GM23248 (cell line): ENCODE measurements around the gene CREB5. TPM values are rescaled to one million over a fixed set of nuclear protein-coding genes. Genes with fewer than 3 reads are reported as not detected.

ENCODE experiments used
- DNase-seq: peaks from one replicate; pipeline ENCODE4 v3.0.0-alpha.2; 2015
- H2AFZ ChIP-seq: fragments of 200-600 bp; sonication (generic); 2 replicates; pipeline ENCODE4 v1.6.1; 2016; ENCODE audit warnings: antibody characterized with exemption
- H3F3A ChIP-seq: fragments of 200-600 bp; sonication (generic); 2 replicates; pipeline ENCODE4 v1.6.1; 2016; ENCODE audit warnings: mild to moderate bottlenecking, antibody characterized with exemption, mixed run types; ENCODE audit not compliant: insufficient read depth
- H3K27ac ChIP-seq: fragments of 200-600 bp; sonication (generic); 2 replicates; pipeline ENCODE4 v1.5.1; 2016; ENCODE audit warnings: mild to moderate bottlenecking
- H3K27me3 ChIP-seq: fragments of 200-600 bp; sonication (generic); replicated peaks from 2 replicates; pipeline ENCODE4 v1.6.1; 2016; ENCODE audit warnings: mild to moderate bottlenecking; ENCODE audit not compliant: insufficient read depth
- H3K36me3 ChIP-seq: fragments of 200-600 bp; sonication (generic); 2 replicates; pipeline ENCODE4 v1.6.1; 2016; ENCODE audit warnings: low read depth, mild to moderate bottlenecking
- H3K4me1 ChIP-seq: fragments of 200-600 bp; sonication (generic); 2 replicates; pipeline ENCODE4 v1.6.1; 2016; ENCODE audit warnings: mild to moderate bottlenecking; ENCODE audit not compliant: insufficient read depth
- H3K4me2 ChIP-seq: fragments of 200-600 bp; sonication (generic); one replicate; pipeline ENCODE4 v1.6.1; 2016; ENCODE audit warnings: mild to moderate bottlenecking; ENCODE audit not compliant: unreplicated experiment
- H3K4me3 ChIP-seq: fragments of 200-600 bp; sonication (generic); 2 replicates; pipeline ENCODE4 v1.5.1; 2016; ENCODE audit warnings: mild to moderate bottlenecking
- H3K79me2 ChIP-seq: fragments of 200-600 bp; sonication (generic); 2 replicates; pipeline ENCODE4 v1.6.1; 2016; ENCODE audit warnings: mild to moderate bottlenecking; ENCODE audit not compliant: insufficient read depth
- H3K9ac ChIP-seq: fragments of 200-600 bp; sonication (generic); 2 replicates; pipeline ENCODE4 v1.6.1; 2016; ENCODE audit warnings: mild to moderate bottlenecking
- H3K9me2 ChIP-seq: fragments of 200-600 bp; sonication (generic); 2 replicates; pipeline ENCODE4 v1.6.1; 2016; ENCODE audit warnings: mixed run types, mild to moderate bottlenecking, moderate library complexity; ENCODE audit not compliant: insufficient read depth
- H3K9me3 ChIP-seq: fragments of 200-600 bp; sonication (generic); one replicate; pipeline ENCODE4 v1.6.1; 2017; ENCODE audit warnings: low read depth
- H4K20me1 ChIP-seq: fragments of 200-600 bp; sonication (generic); 2 replicates; pipeline ENCODE4 v1.6.0; 2016; ENCODE audit not compliant: insufficient read depth
- EZH2 ChIP-seq: fragments of 200-600 bp; sonication (generic); IDR thresholded peaks from 2 replicates; pipeline ENCODE4 v1.6.1; 2018; ENCODE audit warnings: antibody characterized with exemption, mild to moderate bottlenecking; ENCODE audit not compliant: insufficient read depth, poor library complexity, severe bottlenecking
- EZH2phosphoT487 ChIP-seq: fragments of 200-600 bp; sonication (generic); IDR thresholded peaks from 2 replicates; pipeline ENCODE4 v1.6.1; 2018; ENCODE audit warnings: antibody characterized with exemption, moderate library complexity, mild to moderate bottlenecking, low read depth; ENCODE audit not compliant: insufficient read depth
- WGBS, 2 experiments: methylation state at CpG; one replicate each; pipeline ENCODE4 v1.1.6; 2015 to 2017; ENCODE audit warnings: low lambda C conversion rate in 2 of 2, low coverage in 1 of 2; ENCODE audit errors: missing lambda C conversion rate in 2 of 2; 5-methylcytosine and 5-hydroxymethylcytosine counted together
- in situ Hi-C: fragments of 300-500 bp; cut with MboI; formaldehyde crosslinking; loops from 2 replicates; pipeline ENCODE4 v1.15.0; 2020
- polyA plus RNA-seq: library from polyadenylated mRNA; unstranded; fragments of >200 nt; fragmentation: Nextera tagmentation; extraction: Ambion mirVana; gene quantifications from 2 replicates; pipeline ENCODE4 v1.2.1, GENCODE V29; 2016
- total RNA-seq: library from RNA; depleted of rRNA; stranded (reverse); fragments of >200 nt; shearing (Covaris generic); gene quantifications from 2 replicates; pipeline ENCODE4 v1.2.3, GENCODE V29; 2014

The CREB5 gene
- total and polyA plus RNA-seq, 2 experiments from 2014 or later = 13.6 to 19.2 TPM

GRCh38 chr7:28840592-28840995 lies 428.3 kb downstream of the CREB5 start:
- 86 to 88% methylated on average over 3 of the region's 3 CpGs for WGBS, 2 experiments
- Histone ChIP-seq H3K27me3 (no peaks in the 10 kb centered on the region), H2AFZ (no peak overlapping the region), H3K4me3 (no peak overlapping the region), H3K9me2 (no peaks in the 10 kb centered on the region), H3K27ac (no peak overlapping the region), H3F3A (peaks cover 2% of the 10 kb centered on the region; the same call in 1 of the 2 replicates), H3K9ac (no peak overlapping the region), H3K4me2 (no peak overlapping the region), H3K79me2 (no peaks in the 10 kb centered on the region), H3K36me3 (no peaks in the 10 kb centered on the region), H3K9me3 (no peaks in the 10 kb centered on the region), H4K20me1 (no peaks in the 10 kb centered on the region), H3K4me1 (peaks cover 16% of the 10 kb centered on the region)
- in situ Hi-C loops = no loop called here
- peak; percentile 53 for DNase-seq
- no peak for TF ChIP-seq EZH2
- no peak for TF ChIP-seq EZH2phosphoT487

GRCh38 chr7:28841766-28842165 lies 429.4 kb downstream of the CREB5 start:
- Histone ChIP-seq H3K9ac (no peak overlapping the region), H3K9me2 (no peaks in the 10 kb centered on the region), H3K4me2 (no peak overlapping the region), H3K4me1 (peaks cover 4% of the 10 kb centered on the region; the same call in 1 of the 2 replicates), H3K27me3 (no peaks in the 10 kb centered on the region), H3K4me3 (no peak overlapping the region), H3K9me3 (no peaks in the 10 kb centered on the region), H2AFZ (no peak overlapping the region), H3F3A (no peaks in the 10 kb centered on the region), H3K79me2 (no peaks in the 10 kb centered on the region), H3K36me3 (no peaks in the 10 kb centered on the region), H4K20me1 (no peaks in the 10 kb centered on the region), H3K27ac (no peak overlapping the region)
- in situ Hi-C loops = no loop called here
- DNase-seq = no peak
- TF ChIP-seq EZH2 (no peak), EZH2phosphoT487 (no peak)

- no peak for DNase-seq
- Histone ChIP-seq H2AFZ (no peak overlapping the region), H3K4me3 (no peak overlapping the region), H3K27ac (no peak overlapping the region), H3K9ac (no peak overlapping the region), H3K9me3 (no peaks in the 10 kb centered on the region), H4K20me1 (no peaks in the 10 kb centered on the region), H3K4me2 (no peak overlapping the region), H3K79me2 (no peaks in the 10 kb centered on the region), H3K36me3 (no peaks in the 10 kb centered on the region), H3F3A (no peaks in the 10 kb centered on the region), H3K9me2 (no peaks in the 10 kb centered on the region), H3K4me1 (peaks cover 5% of the 10 kb centered on the region; the same call in 1 of the 2 replicates), H3K27me3 (no peaks in the 10 kb centered on the region)
- TF ChIP-seq EZH2 (no peak), EZH2phosphoT487 (no peak)
- WGBS, 2 experiments = 95 to 100% methylated on average over 1 of the region's 1 CpG
- in situ Hi-C loops = no loop called here
Measured at GRCh38 chr7:28842769-28843295, 430.5 kb downstream of the CREB5 start.

- no peak overlapping the region for H2AFZ ChIP-seq
- H3F3A ChIP-seq = no peaks in the 10 kb centered on the region
- in situ Hi-C loops = no loop called here
- no peaks in the 10 kb centered on the region for H4K20me1 ChIP-seq
- no peak overlapping the region for H3K4me2 ChIP-seq
- H3K9ac ChIP-seq = no peak overlapping the region
- H3K36me3 ChIP-seq = no peaks in the 10 kb centered on the region
- TF ChIP-seq EZH2 = no peak
- TF ChIP-seq EZH2phosphoT487 = no peak
- H3K4me3 ChIP-seq = no peak overlapping the region
- H3K27me3 ChIP-seq = no peaks in the 10 kb centered on the region
- H3K79me2 ChIP-seq = no peaks in the 10 kb centered on the region
- peaks cover 5% of the 10 kb centered on the region; the same call in 1 of the 2 replicates for H3K4me1 ChIP-seq
- H3K9me2 ChIP-seq = no peaks in the 10 kb centered on the region
- H3K9me3 ChIP-seq = no peaks in the 10 kb centered on the region
- H3K27ac ChIP-seq = no peak overlapping the region
- DNase-seq = no peak
- 82 to 86% methylated on average over 1 of the region's 1 CpG for WGBS, 2 experiments
Measured at GRCh38 chr7:28845106-28845505, 432.8 kb downstream of the CREB5 start.

- Histone ChIP-seq H3K4me1 (peaks cover 5% of the 10 kb centered on the region; the same call in 1 of the 2 replicates), H3K4me2 (no peak overlapping the region), H3K27me3 (no peaks in the 10 kb centered on the region), H3K9me3 (no peaks in the 10 kb centered on the region), H4K20me1 (no peaks in the 10 kb centered on the region), H3K4me3 (no peak overlapping the region), H3K9me2 (no peaks in the 10 kb centered on the region; the same call in 1 of the 2 replicates), H3K79me2 (no peaks in the 10 kb centered on the region), H3F3A (no peaks in the 10 kb centered on the region), H3K9ac (0 out of 2 replicates have a peak overlapping the region, but pooled peaks have one; percentile 3), H3K36me3 (no peaks in the 10 kb centered on the region), H3K27ac (no peak overlapping the region), H2AFZ (peak overlapping the region; percentile 63)
- in situ Hi-C loops = no loop called here
- TF ChIP-seq EZH2 (no peak), EZH2phosphoT487 (no peak)
- WGBS, 2 experiments = 26 to 30% methylated on average over 10 of the region's 10 CpGs
- peak; percentile 23 for DNase-seq
Measured at GRCh38 chr7:28847176-28847575, 434.9 kb downstream of the CREB5 start.
